Stimulated activated CD4-positive, alpha-beta T cell treated with anti-CD3 and anti-CD28 coated beads, Interleukin-4, amount 100 ng/mL, for 4 hours (primary cell): ENCODE data around the gene MIB1.
"Not testable (repeated sequence)": the region's sequence is repeated elsewhere in the genome, so short reads cannot be mapped to it uniquely, and the experiment has no call there.

Experiments
- DNase-seq, 2 experiments: peaks; one replicate each; pipeline ENCODE4 v3.0.0-alpha.2; 2020

MIB1 gene

GRCh38 chr18:21740538-21741311, at the start of gene MIB1:
Gene MIB1 (plus strand): TSS chr18:21740792. CDS start chr18:21741584, 792 bp downstream.
- DNase-seq = peak; percentile 97 to 99

GRCh38 chr18:21693322-21693721, 47.3 kb upstream of the MIB1 start:
- DNase-seq = no peak

GRCh38 chr18:21700528-21701075, 40.0 kb upstream of the MIB1 start:
- no peak for DNase-seq

- no peak for DNase-seq
Measured at GRCh38 chr18:21701621-21702020, 39.0 kb upstream of the MIB1 start.

GRCh38 chr18:21702602-21703001, 38.0 kb upstream of the MIB1 start:
- DNase-seq = no peak

- peak in 1 of 2 experiments; percentile 5 for DNase-seq
Measured at GRCh38 chr18:21703241-21703820, 37.3 kb upstream of the MIB1 start.

- peak; percentile 87 to 89 for DNase-seq
Measured at GRCh38 chr18:21704603-21705364, 35.8 kb upstream of the MIB1 start, which contains the start of gene ABHD3. Gene ABHD3 (minus strand): TSS chr18:21704774. CDS start chr18:21704665, 109 bp downstream.

- no peak for DNase-seq
Measured at GRCh38 chr18:21706386-21706865, 34.2 kb upstream of the MIB1 start.

GRCh38 chr18:21707130-21707529, 33.5 kb upstream of the MIB1 start:
- not testable (repeated sequence) for DNase-seq

- no peak for DNase-seq
Measured at GRCh38 chr18:21714474-21714873, 26.1 kb upstream of the MIB1 start.

- no peak for DNase-seq
Measured at GRCh38 chr18:21722687-21723086, 17.9 kb upstream of the MIB1 start.

GRCh38 chr18:21725201-21725600, 15.4 kb upstream of the MIB1 start:
- DNase-seq = no peak

GRCh38 chr18:21727702-21728101, 12.9 kb upstream of the MIB1 start:
- no peak for DNase-seq

- DNase-seq = no peak
Measured at GRCh38 chr18:21733011-21733410, 7.6 kb upstream of the MIB1 start.

GRCh38 chr18:21735452-21736015, 5.1 kb upstream of the MIB1 start:
- DNase-seq = peak; percentile 16 to 31

GRCh38 chr18:21736926-21737325, 3.7 kb upstream of the MIB1 start:
- not testable (repeated sequence) for DNase-seq

- DNase-seq = no peak
Measured at GRCh38 chr18:21739604-21740537, 721 bp upstream of the MIB1 start.

- no peak for DNase-seq
Measured at GRCh38 chr18:21741312-21741561, 645 bp downstream of the MIB1 start.

GRCh38 chr18:21741562-21742314, 1.1 kb downstream of the MIB1 start:
- DNase-seq = peak; percentile 19 to 28

- no peak for DNase-seq
Measured at GRCh38 chr18:21742315-21742687, 1.7 kb downstream of the MIB1 start.

GRCh38 chr18:21743166-21743832, 2.7 kb downstream of the MIB1 start:
- no peak for DNase-seq
